Measurements from ENCODE around the gene AIM2. TPM values are rescaled to one million over a fixed set of nuclear protein-coding genes. Genes with fewer than 3 reads are reported as not detected.

AIM2 gene, protein sequence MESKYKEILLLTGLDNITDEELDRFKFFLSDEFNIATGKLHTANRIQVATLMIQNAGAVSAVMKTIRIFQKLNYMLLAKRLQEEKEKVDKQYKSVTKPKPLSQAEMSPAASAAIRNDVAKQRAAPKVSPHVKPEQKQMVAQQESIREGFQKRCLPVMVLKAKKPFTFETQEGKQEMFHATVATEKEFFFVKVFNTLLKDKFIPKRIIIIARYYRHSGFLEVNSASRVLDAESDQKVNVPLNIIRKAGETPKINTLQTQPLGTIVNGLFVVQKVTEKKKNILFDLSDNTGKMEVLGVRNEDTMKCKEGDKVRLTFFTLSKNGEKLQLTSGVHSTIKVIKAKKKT
- total RNA-seq, result 100 to 1,000 TPM in 1 of 4 donors, 1 to 10 TPM in 3; 1.5 to 170 (median 6.4) TPM

DNA sequence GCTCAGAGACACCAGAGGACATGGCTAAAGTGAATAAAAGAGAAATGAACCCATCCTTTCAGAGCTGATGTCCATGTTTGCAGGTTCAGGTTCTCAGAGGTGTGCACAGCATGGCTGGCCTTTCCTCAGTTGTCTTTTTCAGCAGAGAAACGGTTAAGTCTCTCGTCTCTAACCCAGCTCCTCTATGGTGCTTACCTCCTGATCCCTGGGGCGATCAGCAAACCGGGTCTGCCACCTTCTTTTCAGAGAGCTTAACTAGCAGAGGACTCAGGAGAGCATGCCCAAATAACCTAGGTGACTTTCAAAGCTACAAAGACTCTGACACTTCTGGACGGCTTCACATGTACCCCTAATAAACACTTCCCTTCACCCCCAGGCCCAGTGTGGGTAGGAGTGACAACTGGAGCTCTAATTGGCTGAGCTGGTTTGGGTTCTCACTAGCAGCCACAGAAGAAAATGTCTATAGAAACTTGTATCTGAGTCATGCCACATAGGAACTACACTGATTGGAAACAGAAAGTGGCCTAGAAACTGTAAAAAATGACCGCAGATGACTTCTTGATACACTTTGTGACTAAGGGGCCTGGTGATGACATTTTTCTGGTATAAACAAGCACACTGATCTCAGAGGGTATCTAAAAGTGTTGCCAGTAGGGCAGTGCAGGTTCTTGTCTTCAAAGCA lies at the start of gene AIM2:
TSS of gene AIM2 (minus strand) at position 329 of the 682 bp plus-strand sequence. CDS start 3,267 bp downstream, outside the sequence.
- Histone ChIP-seq H3K4me1 (no peaks in the 10 kb centered on the region), H3K27ac (peak within 1 kb of the TSS; percentile 73 to 87 (median 80)), H3K27me3 (no peaks in the 10 kb centered on the region), H3K9me3 (no peaks in the 10 kb centered on the region), H3K36me3 (no peaks in the 10 kb centered on the region), H3K4me3 (peak within 1 kb of the TSS; percentile 13 to 43 (median 36))
- DNase-seq, result peak in 2 of 3 donors; percentile 77
- TF ChIP-seq, protein P1, sequence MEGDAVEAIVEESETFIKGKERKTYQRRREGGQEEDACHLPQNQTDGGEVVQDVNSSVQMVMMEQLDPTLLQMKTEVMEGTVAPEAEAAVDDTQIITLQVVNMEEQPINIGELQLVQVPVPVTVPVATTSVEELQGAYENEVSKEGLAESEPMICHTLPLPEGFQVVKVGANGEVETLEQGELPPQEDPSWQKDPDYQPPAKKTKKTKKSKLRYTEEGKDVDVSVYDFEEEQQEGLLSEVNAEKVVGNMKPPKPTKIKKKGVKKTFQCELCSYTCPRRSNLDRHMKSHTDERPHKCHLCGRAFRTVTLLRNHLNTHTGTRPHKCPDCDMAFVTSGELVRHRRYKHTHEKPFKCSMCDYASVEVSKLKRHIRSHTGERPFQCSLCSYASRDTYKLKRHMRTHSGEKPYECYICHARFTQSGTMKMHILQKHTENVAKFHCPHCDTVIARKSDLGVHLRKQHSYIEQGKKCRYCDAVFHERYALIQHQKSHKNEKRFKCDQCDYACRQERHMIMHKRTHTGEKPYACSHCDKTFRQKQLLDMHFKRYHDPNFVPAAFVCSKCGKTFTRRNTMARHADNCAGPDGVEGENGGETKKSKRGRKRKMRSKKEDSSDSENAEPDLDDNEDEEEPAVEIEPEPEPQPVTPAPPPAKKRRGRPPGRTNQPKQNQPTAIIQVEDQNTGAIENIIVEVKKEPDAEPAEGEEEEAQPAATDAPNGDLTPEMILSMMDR (IDR thresholded peaks at IDR 0.05), result no peak
- TF ChIP-seq POLR2A (IDR thresholded peaks at IDR 0.05), result peak in 1 of 2 donors; percentile 18

DNA sequence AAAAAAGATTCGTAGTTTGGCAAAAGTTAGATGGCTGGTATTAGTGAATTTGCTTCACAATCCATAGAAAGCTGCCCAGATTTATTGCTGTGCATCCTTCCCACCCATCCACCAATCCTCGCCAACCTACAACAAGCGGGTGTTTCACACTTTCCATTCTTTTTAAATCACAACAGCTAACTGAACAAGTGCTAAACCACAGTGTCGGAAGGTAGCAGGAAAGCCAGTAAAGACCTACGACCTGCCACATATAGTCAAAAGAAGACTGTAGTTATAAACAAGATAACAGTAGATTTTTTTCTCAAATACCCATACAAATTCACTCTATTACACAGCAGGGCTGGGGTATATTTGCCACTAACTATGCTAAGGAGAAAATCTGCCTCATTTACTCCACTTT lies 47.0 kb upstream of the AIM2 start:
- Histone ChIP-seq H3K4me1 (no peaks in the 10 kb centered on the region), H3K36me3 (no peaks in the 10 kb centered on the region), H3K27me3 (no peaks in the 10 kb centered on the region), H3K9me3 (no peaks in the 10 kb centered on the region), H3K4me3 (no peak overlapping the region), H3K27ac (no peak overlapping the region)
- no peak for DNase-seq
- TF ChIP-seq, protein P1 (IDR thresholded peaks at IDR 0.05), result no peak
- no peak for TF ChIP-seq POLR2A (IDR thresholded peaks at IDR 0.05)

DNA sequence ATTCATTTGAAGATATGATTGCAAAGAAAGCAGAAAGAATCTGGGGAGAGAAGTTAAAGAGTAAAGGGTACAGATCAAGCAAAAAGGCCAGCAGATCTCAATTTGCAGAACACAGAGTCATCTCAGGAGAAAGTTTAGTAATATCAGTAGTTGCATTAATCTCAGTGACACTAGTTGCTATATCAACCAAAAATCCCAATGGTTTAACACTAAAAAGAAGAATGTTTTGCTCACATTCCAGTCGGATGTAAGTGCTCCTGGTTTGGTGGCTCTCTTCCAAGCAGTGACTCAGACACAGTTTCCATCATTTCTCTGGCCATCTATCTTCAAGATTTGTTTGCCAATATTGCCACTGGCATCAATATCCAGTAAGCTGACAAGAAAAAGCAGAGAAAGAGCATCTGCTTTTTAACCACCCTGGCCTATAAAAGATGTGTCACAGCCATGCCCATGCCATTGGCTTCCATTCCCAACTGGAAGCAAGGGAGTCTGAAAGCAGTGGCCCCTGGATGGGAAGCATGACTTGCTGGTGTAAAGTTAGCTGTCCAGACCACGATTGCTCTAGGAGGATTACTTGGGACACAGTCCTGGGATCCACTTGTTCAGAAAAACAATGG lies 45.5 kb upstream of the AIM2 start:
- Histone ChIP-seq H3K36me3 (no peaks in the 10 kb centered on the region), H3K27me3 (no peaks in the 10 kb centered on the region), H3K9me3 (no peaks in the 10 kb centered on the region), H3K27ac (no peak overlapping the region), H3K4me3 (no peak overlapping the region), H3K4me1 (no peaks in the 10 kb centered on the region)
- TF ChIP-seq, protein P1 (IDR thresholded peaks at IDR 0.05), result no peak
- TF ChIP-seq POLR2A (IDR thresholded peaks at IDR 0.05), result no peak
- DNase-seq, result no peak

DNA sequence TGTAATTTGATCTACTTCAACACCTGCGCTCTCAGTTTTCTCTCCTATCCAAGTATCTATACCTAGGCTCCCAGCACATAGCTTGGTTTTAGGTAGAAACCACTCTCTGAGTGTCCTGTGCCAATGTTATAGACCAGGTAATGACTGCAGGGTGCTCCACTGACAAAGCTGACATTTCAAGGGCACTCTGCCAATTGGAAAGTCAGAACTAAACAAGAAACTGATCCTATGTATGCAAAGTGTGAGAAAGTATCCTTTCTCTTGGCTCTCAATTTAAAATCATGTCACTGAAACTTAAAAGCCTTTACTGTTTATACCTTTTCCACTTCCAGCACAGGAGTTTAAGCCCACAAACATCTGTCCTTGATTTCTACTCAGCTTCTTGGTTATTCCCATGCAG lies 45.0 kb upstream of the AIM2 start:
- DNase-seq, result no peak
- Histone ChIP-seq H3K27ac (no peak overlapping the region), H3K36me3 (no peaks in the 10 kb centered on the region), H3K27me3 (no peaks in the 10 kb centered on the region), H3K4me3 (no peak overlapping the region), H3K4me1 (no peaks in the 10 kb centered on the region), H3K9me3 (no peaks in the 10 kb centered on the region)
- no peak for TF ChIP-seq POLR2A (IDR thresholded peaks at IDR 0.05)
- TF ChIP-seq, protein P1 (IDR thresholded peaks at IDR 0.05), result no peak

DNA sequence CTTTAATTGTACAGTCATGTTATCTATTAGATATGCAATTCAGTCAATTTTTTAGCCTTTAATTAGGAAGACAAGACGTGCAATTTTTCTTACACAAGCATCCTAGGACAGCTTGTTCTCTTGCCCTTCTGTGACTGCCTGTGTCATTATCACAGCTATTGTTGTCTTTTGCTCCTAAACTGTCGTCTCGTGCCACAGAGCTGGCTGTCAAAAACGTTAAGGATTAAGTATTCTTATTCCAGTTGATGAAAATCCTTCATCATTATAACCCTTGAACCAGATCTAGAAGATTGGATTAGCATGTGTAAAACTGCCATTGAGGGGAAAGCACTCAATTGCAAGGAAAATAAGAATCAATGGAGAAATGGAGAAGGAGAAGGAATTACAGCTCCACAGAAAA lies 43.8 kb upstream of the AIM2 start:
- no peaks in the 10 kb centered on the region for H3K4me1 ChIP-seq
- TF ChIP-seq, protein P1 (IDR thresholded peaks at IDR 0.05), result no peak
- no peaks in the 10 kb centered on the region for H3K9me3 ChIP-seq
- no peaks in the 10 kb centered on the region for H3K36me3 ChIP-seq
- no peak overlapping the region for H3K4me3 ChIP-seq
- DNase-seq, result no peak
- H3K27ac ChIP-seq, result no peak overlapping the region
- H3K27me3 ChIP-seq, result no peaks in the 10 kb centered on the region

Measured in Peyer's patch (tissue), 4 donors.